NK-92 (cell line): ENCODE data around the gene ITPR1.

Experiments used
- DNase-seq: peaks from one replicate; lab custom pipeline; 2025; ENCODE audit not compliant: unreplicated experiment; lab: John Stamatoyannopoulos, UW

ITPR1 gene

GRCh38 chr3:4738737-4739274 lies 245.7 kb downstream of the ITPR1 start:
- no peak for DNase-seq

GRCh38 chr3:4739289-4740236 lies 246.4 kb downstream of the ITPR1 start:
- no peak for DNase-seq

- DNase-seq = no peak
Measured at GRCh38 chr3:4740397-4741105, 247.4 kb downstream of the ITPR1 start.

GRCh38 chr3:4741106-4741403 lies 247.9 kb downstream of the ITPR1 start:
- no peak for DNase-seq

- no peak for DNase-seq
Measured at GRCh38 chr3:4741404-4742307, 248.5 kb downstream of the ITPR1 start.

- DNase-seq = no peak
Measured at GRCh38 chr3:4742359-4742758, 249.2 kb downstream of the ITPR1 start.

- no peak for DNase-seq
Measured at GRCh38 chr3:4743371-4743770, 250.2 kb downstream of the ITPR1 start.

- DNase-seq = no peak
Measured at GRCh38 chr3:4744405-4745234, 251.5 kb downstream of the ITPR1 start.

- no peak for DNase-seq
Measured at GRCh38 chr3:4745235-4745610, 252.1 kb downstream of the ITPR1 start.

GRCh38 chr3:4746241-4746958 lies 253.3 kb downstream of the ITPR1 start:
- no peak for DNase-seq

GRCh38 chr3:4748127-4748526 lies 255.0 kb downstream of the ITPR1 start:
- no peak for DNase-seq

GRCh38 chr3:4748701-4749378 lies 255.7 kb downstream of the ITPR1 start:
- DNase-seq = no peak

GRCh38 chr3:4749567-4750002 lies 256.4 kb downstream of the ITPR1 start:
- no peak for DNase-seq

- DNase-seq = no peak
Measured at GRCh38 chr3:4750306-4750968, 257.3 kb downstream of the ITPR1 start.

GRCh38 chr3:4751029-4751501 lies 257.9 kb downstream of the ITPR1 start:
- no peak for DNase-seq

GRCh38 chr3:4751502-4752101 lies 258.5 kb downstream of the ITPR1 start:
- no peak for DNase-seq

- DNase-seq = no peak
Measured at GRCh38 chr3:4752201-4753072, 259.3 kb downstream of the ITPR1 start.
